Measurements from ENCODE around the gene LAMA1. TPM values are rescaled to one million over a fixed set of nuclear protein-coding genes. Genes with fewer than 3 reads are reported as not detected.

The LAMA1 gene
- total and polyA plus RNA-seq, 2 experiments from 2014 or later: 11.4 to 36.8 TPM

DNA sequence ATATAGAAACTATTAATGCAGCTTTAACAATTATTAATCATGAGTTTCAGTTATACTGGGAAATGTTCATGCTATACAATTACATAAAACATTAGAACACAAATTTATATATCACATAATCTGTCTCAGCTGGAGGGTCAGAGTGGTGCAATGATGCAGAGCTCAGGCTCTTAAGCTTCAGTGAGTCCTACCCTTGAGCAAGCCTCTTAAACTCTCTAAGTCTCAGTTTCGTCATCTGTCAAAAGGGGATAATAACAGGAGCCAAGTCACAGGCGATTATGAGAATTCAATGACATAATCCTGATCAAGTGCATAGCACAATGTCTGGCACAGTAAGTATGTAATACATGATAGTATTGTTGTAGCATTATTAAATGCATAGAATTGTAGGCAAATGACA is 46.0 kb downstream of the LAMA1 start:
- H3K4me3 ChIP-seq: no peak overlapping the region
- H3K27ac ChIP-seq: no peak overlapping the region
- DNase-seq (ENCODE audit: low read depth in 1 of 2, low spot score in 1 of 2): no peak
- no peaks in the 10 kb centered on the region for H3K27me3 ChIP-seq
- no peak for TF ChIP-seq CTCF (IDR thresholded peaks at IDR 0.05; ENCODE audit: low read depth, low read length)
- no peaks in the 10 kb centered on the region for H3K9me3 ChIP-seq (ENCODE audit: low read depth)
- H3K4me1 ChIP-seq (ENCODE audit: low read depth): peaks cover 19% of the 10 kb centered on the region
- H3K36me3 ChIP-seq: no peaks in the 10 kb centered on the region

- TF ChIP-seq CTCF (IDR thresholded peaks at IDR 0.05; ENCODE audit: low read depth, low read length): no peak
- peaks cover 19% of the 10 kb centered on the region for H3K4me1 ChIP-seq (ENCODE audit: low read depth)
- no peak overlapping the region for H3K4me3 ChIP-seq
- no peaks in the 10 kb centered on the region for H3K36me3 ChIP-seq
- H3K9me3 ChIP-seq (ENCODE audit: low read depth): no peaks in the 10 kb centered on the region
- H3K27me3 ChIP-seq: no peaks in the 10 kb centered on the region
- H3K27ac ChIP-seq: no peak overlapping the region
- DNase-seq (ENCODE audit: low read depth in 1 of 2, low spot score in 1 of 2): no peak
Observed at GRCh38 chr18:7070466-7070865, 47.1 kb downstream of the LAMA1 start.

DNA sequence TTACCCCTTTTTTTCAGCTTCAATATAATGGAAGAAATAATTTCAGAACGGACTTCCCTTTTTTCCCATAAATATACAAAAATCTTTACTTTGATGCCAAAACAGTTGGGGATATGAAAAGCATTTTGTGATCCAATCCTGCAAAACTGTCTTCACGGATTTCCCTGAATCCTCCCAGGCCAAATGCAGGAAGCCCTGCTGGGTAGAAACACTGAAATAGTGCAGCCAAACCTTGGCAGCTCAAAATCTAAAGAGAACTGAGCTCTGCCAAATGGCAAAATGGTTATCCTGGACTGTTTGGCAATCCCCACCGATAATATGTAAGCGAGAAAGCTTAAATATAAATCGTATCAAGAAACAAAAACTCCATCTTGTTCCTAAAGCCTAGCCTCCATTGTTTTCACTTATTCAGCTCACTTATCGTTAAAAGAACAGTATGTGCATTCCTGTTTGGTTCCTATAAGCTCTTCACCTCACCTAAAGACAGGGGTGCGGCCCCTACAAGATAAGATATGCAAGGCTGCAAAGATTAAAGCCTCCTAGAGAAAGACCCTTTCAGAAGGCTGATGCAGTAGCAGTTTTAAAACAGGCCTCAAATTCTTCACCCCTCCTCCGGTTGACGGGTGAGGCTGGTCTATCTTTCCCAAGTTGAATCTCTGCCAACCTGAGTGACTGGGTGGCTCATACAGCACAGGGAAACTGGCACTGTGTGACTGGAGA is 48.6 kb downstream of the LAMA1 start:
- Histone ChIP-seq H3K27me3 (no peaks in the 10 kb centered on the region), H3K4me1 (ENCODE audit: low read depth) (peaks cover 25% of the 10 kb centered on the region), H3K9me3 (ENCODE audit: low read depth) (no peaks in the 10 kb centered on the region), H3K4me3 (no peak overlapping the region), H3K36me3 (no peaks in the 10 kb centered on the region), H3K27ac (peak overlapping the region; percentile 69)
- peak in 1 of 2 donors; percentile 20 for DNase-seq (ENCODE audit: low read depth in 1 of 2, low spot score in 1 of 2)
- no peak for TF ChIP-seq CTCF (IDR thresholded peaks at IDR 0.05; ENCODE audit: low read depth, low read length)

DNA sequence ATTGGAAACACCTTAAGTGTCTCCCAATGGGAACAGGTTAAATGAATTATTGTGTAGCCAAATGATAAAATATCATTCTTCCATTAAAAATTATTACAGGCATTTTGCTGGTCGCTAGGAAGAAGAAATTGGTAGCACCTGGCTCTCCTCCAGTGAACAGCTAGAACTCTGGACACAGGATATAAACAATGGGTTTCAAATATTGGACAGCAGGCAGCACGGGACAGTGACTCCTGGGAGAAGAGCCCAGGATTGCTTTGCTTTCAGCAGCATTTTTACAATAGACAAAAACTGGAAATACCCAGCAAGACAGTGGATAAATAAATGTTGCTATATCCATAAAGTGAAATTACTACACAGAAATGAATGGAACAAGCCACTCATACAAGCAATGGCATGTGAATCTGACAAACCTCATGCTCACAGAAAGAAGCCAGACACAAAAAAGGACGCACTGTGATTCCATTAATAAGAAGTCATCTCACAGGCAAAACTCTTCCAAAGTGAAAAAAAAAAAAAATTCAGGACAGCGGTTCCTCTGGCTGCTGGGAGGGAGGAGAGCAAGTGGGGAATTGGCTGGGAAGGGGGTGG is 50.5 kb downstream of the LAMA1 start:
- peak in 1 of 2 donors; percentile 6 for DNase-seq (ENCODE audit: low read depth in 1 of 2, low spot score in 1 of 2)
- H3K27ac ChIP-seq: no peak overlapping the region
- H3K9me3 ChIP-seq (ENCODE audit: low read depth): no peaks in the 10 kb centered on the region
- no peak for TF ChIP-seq CTCF (IDR thresholded peaks at IDR 0.05; ENCODE audit: low read depth, low read length)
- no peaks in the 10 kb centered on the region for H3K27me3 ChIP-seq
- peaks cover 26% of the 10 kb centered on the region for H3K4me1 ChIP-seq (ENCODE audit: low read depth)
- H3K36me3 ChIP-seq: no peaks in the 10 kb centered on the region
- H3K4me3 ChIP-seq: no peak overlapping the region

- DNase-seq (ENCODE audit: low read depth in 1 of 2, low spot score in 1 of 2): no peak
- no peaks in the 10 kb centered on the region for H3K9me3 ChIP-seq (ENCODE audit: low read depth)
- no peak overlapping the region for H3K27ac ChIP-seq
- TF ChIP-seq CTCF (IDR thresholded peaks at IDR 0.05; ENCODE audit: low read depth, low read length): no peak
- H3K4me1 ChIP-seq (ENCODE audit: low read depth): peaks cover 27% of the 10 kb centered on the region
- H3K4me3 ChIP-seq: no peak overlapping the region
- H3K27me3 ChIP-seq: no peaks in the 10 kb centered on the region
- H3K36me3 ChIP-seq: no peaks in the 10 kb centered on the region
Observed at GRCh38 chr18:7065736-7066135, 51.9 kb downstream of the LAMA1 start.

Data from cardiac muscle cell (in vitro differentiated cells and primary cell).